PFSK-1 (cell line): Measurements from ENCODE around the gene DTL.

Experiments used
- FOXP2 ChIP-seq: optimal IDR thresholded peaks from 2 replicates; pipeline ENCODE3; 2011; ENCODE audit warnings: borderline replicate concordance, control low read depth, inconsistent platforms; ENCODE audit not compliant: insufficient read depth; ENCODE audit errors: extremely low read length, extremely low read depth
- POLR2AphosphoS5 ChIP-seq: IDR thresholded peaks from 2 replicates; pipeline ENCODE4 v1.6.1; 2012; ENCODE audit warnings: low read depth, mild to moderate bottlenecking, control low read depth, low read length, moderate library complexity
- REST ChIP-seq, 2 experiments: IDR thresholded peaks; 2 replicates each; pipeline versions ENCODE4 v1.6.1 to v1.8.0; 2011 to 2012; ENCODE audit warnings: low read depth in 2 of 2, low read length in 2 of 2, control low read depth in 1 of 2, inconsistent platforms in 1 of 2, mild to moderate bottlenecking in 1 of 2, moderate library complexity in 1 of 2; ENCODE audit not compliant: insufficient read depth in 1 of 2
- SIN3A ChIP-seq: IDR thresholded peaks from 2 replicates; pipeline ENCODE4 v1.6.1; 2012; ENCODE audit warnings: mild to moderate bottlenecking, low read length, moderate library complexity, borderline replicate concordance; ENCODE audit not compliant: insufficient read depth
- TAF1 ChIP-seq: IDR thresholded peaks from 2 replicates; pipeline ENCODE4 v1.6.1; 2012; ENCODE audit warnings: low read length, control low read depth, borderline replicate concordance; ENCODE audit not compliant: insufficient read depth

Gene DTL

GRCh38 chr1:212077028-212077427 lies 41.5 kb downstream of the DTL start:
- TF ChIP-seq SIN3A = no peak
- TF ChIP-seq POLR2AphosphoS5 = no peak
- no peak for TF ChIP-seq FOXP2
- TF ChIP-seq TAF1 = no peak
- no peak for TF ChIP-seq REST (IDR thresholded peaks at IDR 0.05; ENCODE audit: insufficient read depth in 1 of 2, low read depth in 2 of 2, low read length in 2 of 2)

GRCh38 chr1:212078826-212079225 lies 43.3 kb downstream of the DTL start:
- TF ChIP-seq TAF1 (no peak), FOXP2 (no peak), REST (IDR thresholded peaks at IDR 0.05; ENCODE audit: insufficient read depth in 1 of 2, low read depth in 2 of 2, low read length in 2 of 2) (no peak), POLR2AphosphoS5 (no peak), SIN3A (no peak)

- TF ChIP-seq POLR2AphosphoS5 (no peak), SIN3A (no peak), FOXP2 (no peak), REST (IDR thresholded peaks at IDR 0.05; ENCODE audit: insufficient read depth in 1 of 2, low read depth in 2 of 2, low read length in 2 of 2) (no peak), TAF1 (no peak)
Measured at GRCh38 chr1:212082765-212083406, 47.3 kb downstream of the DTL start.

GRCh38 chr1:212089560-212090163 lies 54.1 kb downstream of the DTL start:
- TF ChIP-seq POLR2AphosphoS5 (no peak), FOXP2 (no peak), TAF1 (no peak), REST (IDR thresholded peaks at IDR 0.05; ENCODE audit: insufficient read depth in 1 of 2, low read depth in 2 of 2, low read length in 2 of 2) (no peak), SIN3A (no peak)
